Kidney (tissue), 14 donors: ENCODE results near the gene DNAI1. TPM values are rescaled to one million over a fixed set of nuclear protein-coding genes. Genes with fewer than 3 reads are reported as not detected.
A peak's percentile ranks its signal among the peaks of the same experiment; 100 is the strongest.

Source experiments
- DNase-seq, 5 donors: peaks; one replicate each; pipeline ENCODE4 v3.0.0-alpha.2; 2013 to 2020
- FAIRE-seq: peaks from 2 replicates; lab custom pipeline; 2012; peaks lifted over from hg19 to GRCh38; lab: Jason Lieb, UNC
- H3K27ac ChIP-seq, 2 donors: one replicate each; pipeline ENCODE4 v1.7.0; 2013; ENCODE audit warnings: low read depth in 2 of 2, low read length in 2 of 2, inconsistent platforms in 1 of 2
- H3K27me3 ChIP-seq: one replicate; pipeline ENCODE4 v1.7.1; 2013; ENCODE audit warnings: low read length, inconsistent platforms; ENCODE audit not compliant: control insufficient read depth, insufficient read depth
- H3K36me3 ChIP-seq, 3 donors: one replicate each; pipeline versions ENCODE4 v1.7.0 to v1.7.1; 2013; ENCODE audit warnings: low read length in 3 of 3, control low read depth in 1 of 3, inconsistent platforms in 1 of 3; ENCODE audit not compliant: insufficient read depth in 3 of 3, control insufficient read depth in 2 of 3
- H3K4me1 ChIP-seq, 3 donors: one replicate each; pipeline versions ENCODE4 v1.7.0 to v1.7.1; 2013; ENCODE audit warnings: low read length in 3 of 3, inconsistent platforms in 1 of 3, low read depth in 1 of 3; ENCODE audit not compliant: control insufficient read depth in 2 of 3, insufficient read depth in 2 of 3
- H3K4me3 ChIP-seq, 3 donors: one replicate each; pipeline versions ENCODE4 v1.7.0 to v1.8.1; 2013; ENCODE audit warnings: low read length in 3 of 3, control low read depth in 1 of 3, inconsistent platforms in 1 of 3
- H3K9ac ChIP-seq, 3 donors: one replicate each; pipeline versions ENCODE4 v1.7.0 to v1.7.1; 2013; ENCODE audit warnings: low read length in 3 of 3, control low read depth in 1 of 3, inconsistent platforms in 1 of 3
- H3K9me3 ChIP-seq, 3 donors: one replicate each; pipeline versions ENCODE4 v1.7.0 to v1.7.1; 2013; ENCODE audit warnings: low read length in 3 of 3, control low read depth in 1 of 3, inconsistent platforms in 1 of 3; ENCODE audit not compliant: control insufficient read depth in 2 of 3, insufficient read depth in 1 of 3
- CTCF ChIP-seq: IDR thresholded peaks from 3 replicates; pipeline ENCODE4 v1.5.1; 2012; ENCODE audit warnings: mild to moderate bottlenecking, moderate library complexity, borderline replicate concordance; ENCODE audit not compliant: insufficient read depth; ENCODE audit errors: extremely low read depth
- intact Hi-C: fragments of 100-400 bp; cut with DNase I; formaldehyde crosslinking; loops from one replicate; pipeline ENCODE4 v1.11.1; 2022
- polyA plus RNA-seq: library from polyadenylated mRNA; stranded (reverse); fragments of 350-450 nt; fragmentation: Illumina TruSeq; extraction: RNeasy Lipid Tissue Mini Kit (QIAGEN cat#74804); gene quantifications from one replicate; pipeline ENCODE4 v1.2.3, GENCODE V29; 2014; ENCODE audit warnings: low read depth, low replicate concordance; ENCODE audit not compliant: insufficient read depth
- total RNA-seq: library from RNA; stranded (reverse); fragmentation: NEBNext Ultra II Directional; extraction: Animal tissue kit (Norgen Biotek cat#: 25700); gene quantifications from one replicate; pipeline ENCODE4 v1.2.1, GENCODE V29; 2021
- donor health status: control.
- donor health status: control.
- donor health status: control.
- donor health status: control.
- donor health status: control.
- donor health status: DM: yes; HTN: yes; CAD: no.
- donor health status: Normal renal cell carcinoma (clear cell type).

Gene DNAI1
- total and polyA plus RNA-seq, 2 donors from 2014 or later = 2.4 to 3.0 TPM

- Histone ChIP-seq H3K27me3 (no peaks in the 10 kb centered on the region), H3K9ac (no peak overlapping the region), H3K4me3 (no peak overlapping the region), H3K4me1 (no peaks in the 10 kb centered on the region), H3K27ac (no peak overlapping the region), H3K9me3 (no peaks in the 10 kb centered on the region), H3K36me3 (no peaks in the 10 kb centered on the region)
- no peak for TF ChIP-seq CTCF
- intact Hi-C loops = loop anchor here (5.0 kb wide), 1 partner anchor 46 kb away; no protein-coding TSS in a partner anchor
- peak in 1 of 5 donors; percentile 51 for DNase-seq
- FAIRE-seq = no peak
Measured at GRCh38 chr9:34546102-34546833, 87.7 kb downstream of the DNAI1 start.

GRCh38 chr9:34546834-34547827 lies 88.5 kb downstream of the DNAI1 start:
- H3K27me3 ChIP-seq = no peaks in the 10 kb centered on the region
- no peak overlapping the region for H3K9ac ChIP-seq
- H3K9me3 ChIP-seq = no peaks in the 10 kb centered on the region
- FAIRE-seq (no peak), DNase-seq (peak; percentile 68 to 85 (median 78))
- H3K36me3 ChIP-seq = no peaks in the 10 kb centered on the region
- H3K27ac ChIP-seq = no peak overlapping the region
- TF ChIP-seq CTCF = peak; percentile 47
- intact Hi-C loops = loop anchor here (5.0 kb wide), 1 partner anchor 45 kb away; no protein-coding TSS in a partner anchor
- no peak overlapping the region for H3K4me3 ChIP-seq
- no peaks in the 10 kb centered on the region for H3K4me1 ChIP-seq

- intact Hi-C loops = loop anchor here (5.0 kb wide), 1 partner anchor 44 kb away; no protein-coding TSS in a partner anchor
- peak; percentile 89 for TF ChIP-seq CTCF
- FAIRE-seq = no peak
Measured at GRCh38 chr9:34547960-34548611, 89.5 kb downstream of the DNAI1 start.

More at GRCh38 chr9:34547960-34548611, 89.5 kb downstream of the DNAI1 start:
- no peaks in the 10 kb centered on the region for H3K27me3 ChIP-seq
- no peak overlapping the region for H3K27ac ChIP-seq
- no peaks in the 10 kb centered on the region for H3K36me3 ChIP-seq
- H3K4me1 ChIP-seq = no peaks in the 10 kb centered on the region
- no peak overlapping the region for H3K9ac ChIP-seq
- no peak overlapping the region for H3K4me3 ChIP-seq
- peak; percentile 84 to 92 (median 90) for DNase-seq
- no peaks in the 10 kb centered on the region for H3K9me3 ChIP-seq
